HEK293 (cell line): ENCODE data around the gene LHFPL6.

Source experiments
- CTCF ChIA-PET: fragments of 350-600 bp; formaldehyde crosslinking; extraction: SDS; loops from one replicate; lab custom pipeline; 2021; ENCODE audit warnings: antibody characterized with exemption; lab: Yijun Ruan, JAX
- POLR2A ChIA-PET: fragments of 300-600 bp; formaldehyde crosslinking; extraction: SDS; loops from one replicate; lab custom pipeline; 2020; ENCODE audit warnings: antibody characterized with exemption, inconsistent platforms; lab: Yijun Ruan, JAX
- H3K27ac ChIP-seq: fragments of 200-500 bp; sonication (Bioruptor generic); 2 replicates; pipeline ENCODE4 v1.5.1; 2014; ENCODE audit warnings: low read depth, low read length, control low read depth, inconsistent platforms; ENCODE audit errors: extremely low read depth
- H3K36me3 ChIP-seq, 2 experiments: fragments of 200-500 bp in 1 of 2; sonication (Bioruptor generic) in 1 of 2; 1 replicate in 1 of 2; 2 replicates in 1 of 2; pipeline ENCODE4 v1.5.1; 2014 to 2017; ENCODE audit warnings: inconsistent platforms in 2 of 2, low read length in 2 of 2; ENCODE audit not compliant: control insufficient read depth in 2 of 2, insufficient read depth in 1 of 2
- H3K4me1 ChIP-seq: fragments of 200-500 bp; sonication (Bioruptor generic); 2 replicates; pipeline ENCODE4 v1.5.1; 2014; ENCODE audit warnings: mild to moderate bottlenecking, low read length, inconsistent platforms; ENCODE audit not compliant: control insufficient read depth, insufficient read depth
- H3K4me3 ChIP-seq: 2 replicates; pipeline ENCODE4 v1.5.1; 2011; ENCODE audit warnings: low read depth, mild to moderate bottlenecking, control low read depth, low read length, moderate library complexity
- H3K9me3 ChIP-seq: fragments of 200-500 bp; sonication (Bioruptor generic); 2 replicates; pipeline ENCODE4 v1.5.1; 2014; ENCODE audit warnings: low read depth, low read length, inconsistent platforms; ENCODE audit not compliant: control insufficient read depth, insufficient read depth
- BCL11B ChIP-seq: fragments of 450-650 bp; formaldehyde crosslinking; IDR thresholded peaks from 2 replicates; pipeline ENCODE4 v1.5.1; 2016; ENCODE audit warnings: low read depth, missing biosample characterization, missing genetic modification characterization
- GLIS1 ChIP-seq: fragments of 450-650 bp; formaldehyde crosslinking; IDR thresholded peaks from 2 replicates; pipeline ENCODE4 v1.5.1; 2016; ENCODE audit warnings: missing biosample characterization, missing genetic modification characterization
- MYNN ChIP-seq: fragments of 450-650 bp; formaldehyde crosslinking; IDR thresholded peaks from 2 replicates; pipeline ENCODE4 v1.5.1; 2016; ENCODE audit warnings: missing biosample characterization, missing genetic modification characterization, borderline replicate concordance
- ZBTB20 ChIP-seq: fragments of 450-650 bp; formaldehyde crosslinking; IDR thresholded peaks from 2 replicates; pipeline ENCODE4 v1.5.1; 2016; ENCODE audit warnings: missing biosample characterization, missing genetic modification characterization
- ZFHX2 ChIP-seq: fragments of 450-650 bp; formaldehyde crosslinking; conservative IDR thresholded peaks from 2 replicates; pipeline ENCODE4 v1.5.1; 2016; ENCODE audit warnings: missing biosample characterization, missing genetic modification characterization
- ZFP69B ChIP-seq: fragments of 450-650 bp; formaldehyde crosslinking; IDR thresholded peaks from 2 replicates; pipeline ENCODE4 v1.5.1; 2016; ENCODE audit warnings: missing biosample characterization, missing genetic modification characterization
- ZNF112 ChIP-seq: fragments of 450-650 bp; formaldehyde crosslinking; IDR thresholded peaks from 2 replicates; pipeline ENCODE4 v1.5.0; 2017; ENCODE audit warnings: missing biosample characterization, missing genetic modification characterization
- ZNF157 ChIP-seq: fragments of 450-650 bp; formaldehyde crosslinking; IDR thresholded peaks from 2 replicates; pipeline ENCODE4 v1.5.1; 2016; ENCODE audit warnings: missing biosample characterization, missing genetic modification characterization
- ZNF16 ChIP-seq: fragments of 450-650 bp; formaldehyde crosslinking; IDR thresholded peaks from 2 replicates; pipeline ENCODE4 v1.5.1; 2016; ENCODE audit warnings: low read depth, missing biosample characterization, missing genetic modification characterization
- ZNF202 ChIP-seq: fragments of 450-650 bp; formaldehyde crosslinking; IDR thresholded peaks from 2 replicates; pipeline ENCODE4 v1.5.1; 2016; ENCODE audit warnings: missing biosample characterization, missing genetic modification characterization, borderline replicate concordance
- ZNF37A ChIP-seq: fragments of 450-650 bp; IDR thresholded peaks from 2 replicates; pipeline ENCODE4 v1.5.1; 2018; ENCODE audit warnings: missing biosample characterization, missing genetic modification characterization
- ZNF514 ChIP-seq: fragments of 450-650 bp; formaldehyde crosslinking; IDR thresholded peaks from 2 replicates; pipeline ENCODE4 v1.5.1; 2016; ENCODE audit warnings: missing biosample characterization, missing genetic modification characterization
- ZNF610 ChIP-seq: fragments of 450-650 bp; formaldehyde crosslinking; IDR thresholded peaks from 2 replicates; pipeline ENCODE4 v1.5.1; 2016; ENCODE audit warnings: missing biosample characterization, missing genetic modification characterization, borderline replicate concordance
- TF ChIP-seq, protein P1 (sequence below): fragments of 450-650 bp; formaldehyde crosslinking; conservative IDR thresholded peaks from 2 replicates; pipeline ENCODE4 v1.5.1; 2016; ENCODE audit warnings: low read depth, missing biosample characterization, missing genetic modification characterization
- TF ChIP-seq, protein P2 (sequence below): fragments of 450-650 bp; IDR thresholded peaks from 2 replicates; pipeline ENCODE4 v1.5.1; 2018; ENCODE audit warnings: missing biosample characterization, missing genetic modification characterization
- TF ChIP-seq, protein P3 (sequence below): fragments of 450-650 bp; formaldehyde crosslinking; IDR thresholded peaks from 2 replicates; pipeline ENCODE4 v1.5.1; 2017; ENCODE audit warnings: missing biosample characterization, missing genetic modification characterization
- TF ChIP-seq, protein P4 (sequence below): fragments of 450-650 bp; formaldehyde crosslinking; IDR thresholded peaks from 2 replicates; pipeline ENCODE4 v1.5.1; 2016; ENCODE audit warnings: missing biosample characterization, missing genetic modification characterization
- TF ChIP-seq, protein P5 (sequence below): fragments of 450-650 bp; formaldehyde crosslinking; IDR thresholded peaks from 2 replicates; pipeline ENCODE4 v1.5.1; 2017; ENCODE audit warnings: missing biosample characterization, missing genetic modification characterization

The LHFPL6 gene

DNA sequence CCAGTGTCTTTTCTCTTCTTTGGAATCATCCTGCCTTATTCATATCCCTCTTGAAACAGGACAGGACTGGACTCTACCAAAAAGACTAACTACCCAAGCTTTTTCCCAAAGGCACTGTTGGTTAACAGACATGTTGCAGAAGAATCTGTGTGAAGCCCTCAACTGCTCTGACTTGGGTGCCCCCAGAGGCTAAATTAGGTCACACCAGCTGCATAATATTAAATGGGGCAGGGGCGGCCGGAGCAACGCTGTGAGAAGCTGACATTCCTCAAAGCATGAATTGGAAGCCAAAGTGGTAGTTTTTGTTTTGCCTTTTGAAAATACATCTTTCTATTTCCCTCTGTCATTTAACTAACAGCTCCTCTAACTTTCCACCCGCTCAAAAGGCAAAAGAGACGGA is 185.9 kb downstream of the LHFPL6 start:
- Histone ChIP-seq H3K9me3 (no peaks in the 10 kb centered on the region), H3K4me3 (no peak overlapping the region), H3K27ac (no peak overlapping the region), H3K4me1 (no peaks in the 10 kb centered on the region), H3K36me3 (no peaks in the 10 kb centered on the region)
- ChIA-PET POLR2A (no interaction called here), CTCF (interaction anchor here (0.6 to 4.8 kb wide), 8 partner anchors 8 to 272 kb away, joined by 3 to 28 read pairs (median 4); no protein-coding TSS in a partner anchor)
- TF ChIP-seq, protein P1, sequence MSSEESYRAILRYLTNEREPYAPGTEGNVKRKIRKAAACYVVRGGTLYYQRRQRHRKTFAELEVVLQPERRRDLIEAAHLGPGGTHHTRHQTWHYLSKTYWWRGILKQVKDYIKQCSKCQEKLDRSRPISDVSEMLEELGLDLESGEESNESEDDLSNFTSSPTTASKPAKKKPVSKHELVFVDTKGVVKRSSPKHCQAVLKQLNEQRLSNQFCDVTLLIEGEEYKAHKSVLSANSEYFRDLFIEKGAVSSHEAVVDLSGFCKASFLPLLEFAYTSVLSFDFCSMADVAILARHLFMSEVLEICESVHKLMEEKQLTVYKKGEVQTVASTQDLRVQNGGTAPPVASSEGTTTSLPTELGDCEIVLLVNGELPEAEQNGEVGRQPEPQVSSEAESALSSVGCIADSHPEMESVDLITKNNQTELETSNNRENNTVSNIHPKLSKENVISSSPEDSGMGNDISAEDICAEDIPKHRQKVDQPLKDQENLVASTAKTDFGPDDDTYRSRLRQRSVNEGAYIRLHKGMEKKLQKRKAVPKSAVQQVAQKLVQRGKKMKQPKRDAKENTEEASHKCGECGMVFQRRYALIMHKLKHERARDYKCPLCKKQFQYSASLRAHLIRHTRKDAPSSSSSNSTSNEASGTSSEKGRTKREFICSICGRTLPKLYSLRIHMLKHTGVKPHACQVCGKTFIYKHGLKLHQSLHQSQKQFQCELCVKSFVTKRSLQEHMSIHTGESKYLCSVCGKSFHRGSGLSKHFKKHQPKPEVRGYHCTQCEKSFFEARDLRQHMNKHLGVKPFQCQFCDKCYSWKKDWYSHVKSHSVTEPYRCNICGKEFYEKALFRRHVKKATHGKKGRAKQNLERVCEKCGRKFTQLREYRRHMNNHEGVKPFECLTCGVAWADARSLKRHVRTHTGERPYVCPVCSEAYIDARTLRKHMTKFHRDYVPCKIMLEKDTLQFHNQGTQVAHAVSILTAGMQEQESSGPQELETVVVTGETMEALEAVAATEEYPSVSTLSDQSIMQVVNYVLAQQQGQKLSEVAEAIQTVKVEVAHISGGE (tag by site-specific recombination) = no peak
- TF ChIP-seq MYNN (tag by site-specific recombination) (no peak), ZNF610 (no peak), BCL11B (no peak), ZNF514 (tag by site-specific recombination) (no peak), ZNF157 (tag by site-specific recombination) (no peak)
- TF ChIP-seq, protein P2, sequence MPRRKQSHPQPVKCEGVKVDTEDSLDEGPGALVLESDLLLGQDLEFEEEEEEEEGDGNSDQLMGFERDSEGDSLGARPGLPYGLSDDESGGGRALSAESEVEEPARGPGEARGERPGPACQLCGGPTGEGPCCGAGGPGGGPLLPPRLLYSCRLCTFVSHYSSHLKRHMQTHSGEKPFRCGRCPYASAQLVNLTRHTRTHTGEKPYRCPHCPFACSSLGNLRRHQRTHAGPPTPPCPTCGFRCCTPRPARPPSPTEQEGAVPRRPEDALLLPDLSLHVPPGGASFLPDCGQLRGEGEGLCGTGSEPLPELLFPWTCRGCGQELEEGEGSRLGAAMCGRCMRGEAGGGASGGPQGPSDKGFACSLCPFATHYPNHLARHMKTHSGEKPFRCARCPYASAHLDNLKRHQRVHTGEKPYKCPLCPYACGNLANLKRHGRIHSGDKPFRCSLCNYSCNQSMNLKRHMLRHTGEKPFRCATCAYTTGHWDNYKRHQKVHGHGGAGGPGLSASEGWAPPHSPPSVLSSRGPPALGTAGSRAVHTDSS (tag by site-specific recombination) = no peak

DNA sequence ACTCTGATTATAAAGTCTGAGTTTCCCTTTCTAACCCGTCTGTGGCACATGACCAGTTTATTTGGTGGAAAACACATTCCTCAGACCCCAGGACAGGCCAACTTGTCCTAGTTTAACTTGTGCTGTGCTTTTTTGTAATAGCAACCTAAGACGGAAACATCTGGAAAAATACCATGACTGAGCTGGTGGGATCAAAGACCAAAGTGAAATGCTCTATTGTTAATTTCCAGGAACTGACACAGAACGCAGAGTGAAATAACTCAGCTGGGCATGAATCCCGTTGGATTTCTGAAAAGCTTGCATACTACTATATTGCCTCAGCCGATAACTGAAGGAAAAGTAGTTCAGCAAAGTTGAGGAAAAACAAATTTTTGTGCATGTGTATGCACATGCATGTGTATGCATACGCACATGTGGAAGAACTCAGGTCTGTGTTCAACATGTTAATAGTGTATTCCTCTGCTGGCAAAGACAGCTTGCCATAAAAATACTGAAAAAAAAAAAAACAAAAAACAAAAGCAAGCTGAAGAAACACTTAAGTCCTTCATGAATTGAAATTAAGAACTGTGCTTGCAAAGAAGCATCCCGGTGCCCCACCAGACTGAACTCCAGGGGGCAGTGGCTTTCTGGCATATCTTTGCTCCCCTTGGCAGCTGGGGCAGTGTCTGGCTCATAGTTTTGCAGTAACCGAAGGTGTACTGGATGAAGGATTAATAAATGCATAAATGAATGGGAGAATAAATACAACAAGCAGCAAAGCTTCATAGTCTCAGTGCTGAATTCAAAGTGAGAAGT is 187.8 kb downstream of the LHFPL6 start:
- CTCF ChIA-PET = interaction anchor here (0.6 to 4.8 kb wide), 8 partner anchors 9 to 1490 kb away, joined by 3 to 28 read pairs (median 7); no protein-coding TSS in a partner anchor
- POLR2A ChIA-PET = no interaction called here
- Histone ChIP-seq H3K4me1 (no peaks in the 10 kb centered on the region), H3K27ac (no peak overlapping the region), H3K4me3 (no peak overlapping the region), H3K9me3 (no peaks in the 10 kb centered on the region), H3K36me3 (no peaks in the 10 kb centered on the region)
- TF ChIP-seq ZBTB20 (tag by site-specific recombination) (no peak), ZNF112 (tag by site-specific recombination) (no peak), GLIS1 (tag by site-specific recombination) (0 out of 2 replicates have a peak, but pooled peaks have one; percentile 12)

DNA sequence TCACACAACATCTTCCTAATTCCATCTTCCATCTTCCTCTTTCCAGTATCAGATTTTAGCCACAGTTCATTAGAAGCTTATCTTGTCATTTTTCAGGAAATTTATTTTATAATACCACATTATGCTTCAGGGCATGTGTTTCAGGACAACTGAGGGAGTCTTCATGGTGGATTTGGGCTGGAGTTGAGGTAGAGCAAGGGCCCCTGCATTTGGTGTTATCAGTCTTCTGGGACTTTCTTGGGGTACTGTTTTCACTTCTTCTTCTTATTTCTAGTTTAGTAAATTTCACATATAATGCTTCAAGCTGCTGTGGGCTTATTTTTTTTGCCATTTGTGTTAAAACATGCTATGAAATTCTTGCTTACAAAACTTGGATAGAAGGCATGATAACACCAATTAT is 188.7 kb downstream of the LHFPL6 start:
- TF ChIP-seq, protein P3, sequence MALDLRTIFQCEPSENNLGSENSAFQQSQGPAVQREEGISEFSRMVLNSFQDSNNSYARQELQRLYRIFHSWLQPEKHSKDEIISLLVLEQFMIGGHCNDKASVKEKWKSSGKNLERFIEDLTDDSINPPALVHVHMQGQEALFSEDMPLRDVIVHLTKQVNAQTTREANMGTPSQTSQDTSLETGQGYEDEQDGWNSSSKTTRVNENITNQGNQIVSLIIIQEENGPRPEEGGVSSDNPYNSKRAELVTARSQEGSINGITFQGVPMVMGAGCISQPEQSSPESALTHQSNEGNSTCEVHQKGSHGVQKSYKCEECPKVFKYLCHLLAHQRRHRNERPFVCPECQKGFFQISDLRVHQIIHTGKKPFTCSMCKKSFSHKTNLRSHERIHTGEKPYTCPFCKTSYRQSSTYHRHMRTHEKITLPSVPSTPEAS = no peak
- TF ChIP-seq ZNF37A (tag by site-specific recombination) (no peak), ZFHX2 (no peak), ZNF16 (tag by site-specific recombination) (no peak), ZFP69B (no peak), ZNF202 (no peak)
- TF ChIP-seq, protein P4, sequence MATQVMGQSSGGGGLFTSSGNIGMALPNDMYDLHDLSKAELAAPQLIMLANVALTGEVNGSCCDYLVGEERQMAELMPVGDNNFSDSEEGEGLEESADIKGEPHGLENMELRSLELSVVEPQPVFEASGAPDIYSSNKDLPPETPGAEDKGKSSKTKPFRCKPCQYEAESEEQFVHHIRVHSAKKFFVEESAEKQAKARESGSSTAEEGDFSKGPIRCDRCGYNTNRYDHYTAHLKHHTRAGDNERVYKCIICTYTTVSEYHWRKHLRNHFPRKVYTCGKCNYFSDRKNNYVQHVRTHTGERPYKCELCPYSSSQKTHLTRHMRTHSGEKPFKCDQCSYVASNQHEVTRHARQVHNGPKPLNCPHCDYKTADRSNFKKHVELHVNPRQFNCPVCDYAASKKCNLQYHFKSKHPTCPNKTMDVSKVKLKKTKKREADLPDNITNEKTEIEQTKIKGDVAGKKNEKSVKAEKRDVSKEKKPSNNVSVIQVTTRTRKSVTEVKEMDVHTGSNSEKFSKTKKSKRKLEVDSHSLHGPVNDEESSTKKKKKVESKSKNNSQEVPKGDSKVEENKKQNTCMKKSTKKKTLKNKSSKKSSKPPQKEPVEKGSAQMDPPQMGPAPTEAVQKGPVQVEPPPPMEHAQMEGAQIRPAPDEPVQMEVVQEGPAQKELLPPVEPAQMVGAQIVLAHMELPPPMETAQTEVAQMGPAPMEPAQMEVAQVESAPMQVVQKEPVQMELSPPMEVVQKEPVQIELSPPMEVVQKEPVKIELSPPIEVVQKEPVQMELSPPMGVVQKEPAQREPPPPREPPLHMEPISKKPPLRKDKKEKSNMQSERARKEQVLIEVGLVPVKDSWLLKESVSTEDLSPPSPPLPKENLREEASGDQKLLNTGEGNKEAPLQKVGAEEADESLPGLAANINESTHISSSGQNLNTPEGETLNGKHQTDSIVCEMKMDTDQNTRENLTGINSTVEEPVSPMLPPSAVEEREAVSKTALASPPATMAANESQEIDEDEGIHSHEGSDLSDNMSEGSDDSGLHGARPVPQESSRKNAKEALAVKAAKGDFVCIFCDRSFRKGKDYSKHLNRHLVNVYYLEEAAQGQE = no peak
- TF ChIP-seq, protein P5, sequence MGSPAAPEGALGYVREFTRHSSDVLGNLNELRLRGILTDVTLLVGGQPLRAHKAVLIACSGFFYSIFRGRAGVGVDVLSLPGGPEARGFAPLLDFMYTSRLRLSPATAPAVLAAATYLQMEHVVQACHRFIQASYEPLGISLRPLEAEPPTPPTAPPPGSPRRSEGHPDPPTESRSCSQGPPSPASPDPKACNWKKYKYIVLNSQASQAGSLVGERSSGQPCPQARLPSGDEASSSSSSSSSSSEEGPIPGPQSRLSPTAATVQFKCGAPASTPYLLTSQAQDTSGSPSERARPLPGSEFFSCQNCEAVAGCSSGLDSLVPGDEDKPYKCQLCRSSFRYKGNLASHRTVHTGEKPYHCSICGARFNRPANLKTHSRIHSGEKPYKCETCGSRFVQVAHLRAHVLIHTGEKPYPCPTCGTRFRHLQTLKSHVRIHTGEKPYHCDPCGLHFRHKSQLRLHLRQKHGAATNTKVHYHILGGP = no peak

More for the DNA sequence above, 188.7 kb downstream of the LHFPL6 start:
- no peak overlapping the region for H3K4me3 ChIP-seq
- ChIA-PET POLR2A (no interaction called here), CTCF (interaction anchor here (1.2 to 4.8 kb wide), 4 partner anchors 9 to 201 kb away, joined by 7 to 28 read pairs (median 11); no protein-coding TSS in a partner anchor)
- no peaks in the 10 kb centered on the region for H3K9me3 ChIP-seq
- H3K27ac ChIP-seq = no peak overlapping the region
- H3K36me3 ChIP-seq = no peaks in the 10 kb centered on the region
- no peaks in the 10 kb centered on the region for H3K4me1 ChIP-seq
